ENCODE data around the gene CDT1.
A peak's percentile ranks its signal among the peaks of the same experiment; 100 is the strongest.
"Not testable (repeated sequence)": the region's sequence is repeated elsewhere in the genome, so short reads cannot be mapped to it uniquely, and the experiment has no call there.

Gene CDT1

DNA sequence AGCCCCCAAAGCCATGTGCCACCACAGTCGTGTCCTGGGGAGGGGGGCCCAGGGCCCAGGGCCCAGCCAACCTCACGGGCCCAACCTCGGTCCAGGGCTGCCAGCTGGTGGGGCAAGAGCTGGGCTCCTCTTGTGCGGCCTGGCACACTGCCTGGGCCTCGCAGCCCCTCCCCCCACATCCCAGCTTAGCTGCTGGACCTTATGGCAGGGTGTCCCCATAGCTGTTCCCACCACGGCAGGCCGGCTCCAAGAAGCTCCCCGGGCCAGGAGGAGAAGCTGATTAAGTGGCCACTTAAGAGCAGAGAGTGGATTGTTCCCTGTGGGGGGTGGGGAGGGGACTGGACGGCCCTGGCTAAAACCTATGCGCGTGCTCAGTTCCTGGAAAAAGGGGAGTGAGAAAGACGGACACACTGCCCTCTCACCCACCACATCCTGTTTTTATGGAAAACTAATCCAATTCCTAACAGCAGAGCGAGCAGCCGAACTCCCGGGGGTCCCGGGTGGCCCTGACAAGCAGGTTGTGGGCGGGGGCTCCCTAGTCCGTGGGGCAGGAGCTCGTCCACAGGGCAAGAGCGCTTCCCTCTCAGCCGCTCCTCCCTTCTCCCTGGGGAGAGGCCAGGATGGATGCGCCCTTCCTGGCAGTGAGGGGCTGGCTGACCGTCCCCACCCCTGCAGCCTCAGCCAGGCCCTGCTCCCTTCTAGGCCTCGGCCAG lies 35.4 kb upstream of the CDT1 start:
- no peak overlapping the region for H3K4me3 ChIP-seq (ENCODE audit: low read length)
- TF ChIP-seq, protein P1, sequence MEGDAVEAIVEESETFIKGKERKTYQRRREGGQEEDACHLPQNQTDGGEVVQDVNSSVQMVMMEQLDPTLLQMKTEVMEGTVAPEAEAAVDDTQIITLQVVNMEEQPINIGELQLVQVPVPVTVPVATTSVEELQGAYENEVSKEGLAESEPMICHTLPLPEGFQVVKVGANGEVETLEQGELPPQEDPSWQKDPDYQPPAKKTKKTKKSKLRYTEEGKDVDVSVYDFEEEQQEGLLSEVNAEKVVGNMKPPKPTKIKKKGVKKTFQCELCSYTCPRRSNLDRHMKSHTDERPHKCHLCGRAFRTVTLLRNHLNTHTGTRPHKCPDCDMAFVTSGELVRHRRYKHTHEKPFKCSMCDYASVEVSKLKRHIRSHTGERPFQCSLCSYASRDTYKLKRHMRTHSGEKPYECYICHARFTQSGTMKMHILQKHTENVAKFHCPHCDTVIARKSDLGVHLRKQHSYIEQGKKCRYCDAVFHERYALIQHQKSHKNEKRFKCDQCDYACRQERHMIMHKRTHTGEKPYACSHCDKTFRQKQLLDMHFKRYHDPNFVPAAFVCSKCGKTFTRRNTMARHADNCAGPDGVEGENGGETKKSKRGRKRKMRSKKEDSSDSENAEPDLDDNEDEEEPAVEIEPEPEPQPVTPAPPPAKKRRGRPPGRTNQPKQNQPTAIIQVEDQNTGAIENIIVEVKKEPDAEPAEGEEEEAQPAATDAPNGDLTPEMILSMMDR (IDR thresholded peaks at IDR 0.05; ENCODE audit: insufficient read depth, low read depth, low read length, missing control alignments) = no peak
- DNase-seq (ENCODE audit: low read depth) = no peak

DNA sequence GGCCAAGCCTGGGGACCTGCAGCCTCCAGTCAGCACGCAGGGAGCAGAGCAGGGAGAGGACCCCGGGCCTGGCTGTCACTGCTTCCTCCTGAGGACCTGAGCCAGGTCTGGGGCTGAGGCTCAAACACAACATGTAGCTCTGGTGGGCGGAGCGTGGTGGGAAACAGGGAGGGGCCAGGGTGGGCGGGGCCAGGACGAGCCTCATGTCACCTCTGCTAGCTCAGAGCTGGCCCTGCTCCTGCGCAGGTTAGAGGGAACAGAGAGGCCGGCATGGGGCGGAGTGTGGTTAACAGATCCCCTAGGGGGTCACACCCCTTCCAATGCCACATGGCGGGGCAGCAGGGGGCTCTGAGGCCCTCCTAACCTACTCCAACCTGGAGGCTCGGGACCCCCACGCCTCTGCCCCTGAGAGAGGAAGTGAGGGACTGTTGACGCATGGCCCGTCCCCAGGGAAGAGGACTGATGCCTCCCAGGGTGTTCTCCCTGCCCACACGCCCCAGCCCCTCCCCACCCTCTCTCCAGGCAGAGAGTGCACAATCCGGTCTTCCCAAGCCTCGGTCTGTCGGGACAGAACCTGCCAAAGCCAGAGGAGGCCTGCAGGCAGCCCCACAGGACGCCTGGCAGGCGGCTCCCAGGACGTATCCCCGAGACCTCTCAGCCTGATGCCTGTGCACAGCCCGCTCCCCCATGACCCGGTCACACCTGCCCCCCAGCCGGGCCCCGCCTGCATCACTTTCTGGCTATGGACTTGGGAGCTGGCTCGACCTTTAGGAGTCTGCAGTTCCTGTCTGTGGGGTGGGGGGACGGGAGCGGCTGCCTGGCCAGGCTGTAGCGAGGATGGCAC lies 33.8 kb upstream of the CDT1 start:
- peak overlapping the region; percentile 31 for H3K4me3 ChIP-seq (ENCODE audit: low read length)
- peak; percentile 72 for DNase-seq (ENCODE audit: low read depth)
- TF ChIP-seq, protein P1 (IDR thresholded peaks at IDR 0.05; ENCODE audit: insufficient read depth, low read depth, low read length, missing control alignments) = no peak

DNA sequence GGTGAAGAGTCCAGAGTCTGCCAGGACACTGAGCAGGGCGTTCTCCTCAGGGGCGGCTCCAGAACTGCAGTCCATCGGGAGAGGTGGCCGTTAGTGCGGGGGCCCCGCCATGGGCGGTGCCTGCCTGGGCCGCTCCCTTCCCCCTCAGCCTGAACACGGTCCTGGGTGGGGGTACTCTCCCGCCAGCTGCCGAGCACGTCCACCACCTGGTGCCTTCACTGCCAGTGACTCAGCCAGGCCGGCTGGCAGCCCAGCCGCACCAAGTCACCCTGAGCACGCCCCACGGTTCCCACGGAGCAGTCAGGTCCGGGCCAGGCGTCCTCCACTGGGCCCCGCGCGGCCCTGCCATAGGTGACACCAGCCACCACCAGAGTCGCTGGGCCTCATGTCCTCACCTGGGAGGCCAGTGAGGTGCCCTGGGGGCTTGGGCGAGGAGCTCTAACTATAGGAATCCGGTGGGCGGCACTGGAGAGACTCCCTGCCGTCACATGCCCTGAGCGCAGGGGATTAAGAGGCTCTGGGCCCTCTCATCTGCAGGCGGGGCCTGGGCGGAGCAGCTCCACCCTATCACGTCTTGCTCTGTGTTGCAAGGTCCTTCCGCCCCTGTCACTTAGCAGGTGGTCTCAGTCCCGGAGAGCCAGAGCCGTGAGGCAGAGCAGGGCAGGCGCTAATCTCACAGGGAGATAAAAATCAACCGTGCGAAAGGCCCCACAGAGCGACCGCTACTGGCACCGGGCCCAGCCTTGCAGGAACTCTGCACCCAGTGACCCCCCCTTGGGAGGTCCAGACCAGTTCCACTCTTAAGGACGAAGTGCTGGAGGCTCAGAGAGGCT lies 32.9 kb upstream of the CDT1 start:
- peak; percentile 87 for DNase-seq (ENCODE audit: low read depth)
- H3K4me3 ChIP-seq (ENCODE audit: low read length) = peak overlapping the region; percentile 31
- TF ChIP-seq, protein P1 (IDR thresholded peaks at IDR 0.05; ENCODE audit: insufficient read depth, low read depth, low read length, missing control alignments) = no peak

DNA sequence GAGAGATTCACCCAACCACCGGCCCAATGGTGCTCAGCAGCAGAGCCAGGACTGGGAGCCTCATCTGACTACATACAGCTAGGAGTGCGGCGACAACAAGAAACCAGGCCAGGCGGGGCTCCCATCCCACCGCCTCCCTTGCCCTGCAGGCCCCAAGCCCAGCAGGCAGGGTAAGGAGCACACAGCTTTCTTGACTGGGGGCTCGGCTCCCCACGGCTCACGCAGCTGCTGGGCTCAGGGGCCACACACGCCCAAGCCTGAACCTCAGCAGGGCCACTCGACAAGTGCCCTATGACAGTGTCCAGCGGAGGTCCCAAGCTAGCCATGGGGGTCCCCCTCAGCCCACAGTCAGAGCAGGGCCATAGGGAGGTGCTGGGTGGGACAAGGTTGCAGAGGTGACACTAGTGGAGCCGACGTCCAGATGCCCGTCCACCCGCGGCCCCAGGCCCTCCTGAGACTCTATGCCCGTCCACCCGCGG lies 32.3 kb upstream of the CDT1 start:
- DNase-seq (ENCODE audit: low read depth) = no peak
- H3K4me3 ChIP-seq (ENCODE audit: low read length) = no peak overlapping the region

DNA sequence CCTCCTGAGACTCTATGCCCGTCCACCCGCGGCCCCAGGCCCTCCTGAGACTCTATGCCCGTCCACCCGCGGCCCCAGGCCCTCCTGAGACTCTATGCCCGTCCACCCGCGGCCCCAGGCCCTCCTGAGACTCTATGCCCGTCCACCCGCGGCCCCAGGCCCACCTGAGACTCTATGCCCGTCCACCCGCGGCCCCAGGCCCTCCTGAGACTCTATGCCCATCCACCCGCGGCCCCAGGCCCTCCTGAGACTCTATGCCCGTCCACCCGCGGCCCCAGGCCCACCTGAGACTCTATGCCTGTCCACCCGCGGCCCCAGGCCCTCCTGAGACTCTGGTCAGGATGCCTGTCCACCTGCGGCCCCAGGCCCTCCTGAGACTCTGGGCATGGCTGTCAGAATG lies 31.8 kb upstream of the CDT1 start:
- H3K4me3 ChIP-seq (ENCODE audit: low read length); DNase-seq (ENCODE audit: low read depth): not testable (repeated sequence)

More for the DNA sequence above, 32.3 kb upstream of the CDT1 start:
- TF ChIP-seq, protein P1 (IDR thresholded peaks at IDR 0.05; ENCODE audit: insufficient read depth, low read depth, low read length, missing control alignments) = no peak

DNA sequence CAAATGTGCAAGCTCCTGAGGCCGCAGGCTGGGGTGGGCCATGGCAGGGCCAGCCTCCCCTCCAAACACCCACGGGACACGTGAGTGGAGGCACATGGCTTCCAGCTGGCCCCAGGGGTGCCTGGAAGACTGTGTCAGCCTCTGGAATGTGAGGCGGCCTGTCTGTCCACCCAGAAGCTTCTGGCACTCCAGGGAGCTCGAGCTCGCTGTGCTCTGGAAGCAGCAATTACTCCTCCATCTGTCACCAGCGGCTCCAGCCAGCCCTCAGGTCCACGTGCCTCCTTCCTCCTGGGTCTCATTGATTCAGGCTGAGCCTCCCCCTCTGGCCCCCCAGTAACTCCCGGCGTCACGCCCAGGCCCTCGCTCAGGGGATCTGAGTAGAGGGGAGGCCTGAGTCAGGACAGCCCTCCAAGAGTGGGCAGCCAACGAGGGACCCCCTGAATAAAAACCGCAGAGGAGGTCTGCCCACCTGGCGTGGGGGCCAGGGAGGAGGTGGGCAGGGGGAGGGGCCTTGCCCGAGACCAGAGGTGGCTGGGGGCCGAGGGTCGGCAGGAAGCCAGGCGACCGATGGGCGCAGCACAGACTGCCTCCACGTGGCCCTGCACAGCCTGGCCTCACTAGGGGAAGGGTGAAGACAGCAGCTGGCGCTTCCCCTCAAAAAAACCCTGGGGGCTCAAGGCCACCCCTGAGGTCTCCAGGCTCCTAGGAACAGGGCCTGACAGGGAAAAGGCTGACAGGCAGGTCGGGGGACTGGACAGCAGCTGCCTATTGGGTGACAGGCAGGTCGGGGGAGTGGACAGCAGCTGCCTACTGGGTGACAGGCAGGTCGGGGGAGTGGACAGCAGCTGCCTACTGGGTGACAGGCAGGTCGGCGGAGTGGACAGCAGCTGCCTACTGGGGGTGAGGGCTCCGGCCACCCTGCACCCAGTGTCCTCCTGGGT lies 30.4 kb upstream of the CDT1 start:
- H3K4me3 ChIP-seq (ENCODE audit: low read length) = no peak overlapping the region
- TF ChIP-seq, protein P1 (IDR thresholded peaks at IDR 0.05; ENCODE audit: insufficient read depth, low read depth, low read length, missing control alignments) = no peak
- DNase-seq (ENCODE audit: low read depth) = peak; percentile 60

All from epithelial cell of esophagus (primary cell).